Spinal cord (tissue), 10 donors: ENCODE data around the gene EIF5A. TPM values are rescaled to one million over a fixed set of nuclear protein-coding genes. Genes with fewer than 3 reads are reported as not detected.
A peak's percentile ranks its signal among the peaks of the same experiment; 100 is the strongest.

Experiments used
- DNase-seq, 6 donors: peaks; one replicate each; pipeline versions ENCODE4 v3.0.0 to v3.0.0-alpha.2; 2013 to 2015; ENCODE audit warnings: low spot score in 6 of 6, low read depth in 4 of 6
- H3K27ac ChIP-seq: one replicate; pipeline ENCODE4 v1.5.1; 2013; ENCODE audit warnings: low read depth, low read length, control low read depth
- H3K27me3 ChIP-seq: one replicate; pipeline ENCODE4 v1.6.1; 2013; ENCODE audit warnings: low read length; ENCODE audit not compliant: control insufficient read depth, insufficient read depth
- H3K36me3 ChIP-seq: one replicate; pipeline ENCODE4 v1.6.1; 2013; ENCODE audit warnings: low read length; ENCODE audit not compliant: control insufficient read depth, insufficient read depth
- H3K4me1 ChIP-seq: one replicate; pipeline ENCODE4 v1.6.1; 2013; ENCODE audit warnings: low read length; ENCODE audit not compliant: control insufficient read depth, insufficient read depth
- H3K4me3 ChIP-seq: one replicate; pipeline ENCODE4 v1.5.1; 2013; ENCODE audit warnings: low read depth, low read length, control low read depth
- H3K9me3 ChIP-seq: one replicate; pipeline ENCODE4 v1.6.1; 2013; ENCODE audit warnings: low read length; ENCODE audit not compliant: control insufficient read depth, insufficient read depth
- WGBS: methylation state at CpG from one replicate; pipeline ENCODE4 v1.1.5; 2013; ENCODE audit warnings: missing lambda C conversion rate; ENCODE audit not compliant: insufficient coverage; 5-methylcytosine and 5-hydroxymethylcytosine counted together
- polyA plus RNA-seq, 2 donors: library from polyadenylated mRNA; unstranded; fragments of 120-200 nt; gene quantifications; one replicate each; pipeline ENCODE4 v1.2.1, GENCODE V29; 2013; ENCODE audit not compliant: insufficient read length in 2 of 2
- total RNA-seq, 2 donors: library from RNA; depleted of rRNA in 1 of 2; stranded (reverse); fragments of 120-200 nt in 1 of 2; fragments of >200 nt in 1 of 2; gene quantifications; one replicate each; pipeline versions ENCODE4 v1.2.3 to v1.2.4, GENCODE V29; 2013 to 2014
- donor health status: healthy.

Gene EIF5A
- total and polyA plus RNA-seq, 4 donors, result 146 to 375 (median 284) TPM

DNA sequence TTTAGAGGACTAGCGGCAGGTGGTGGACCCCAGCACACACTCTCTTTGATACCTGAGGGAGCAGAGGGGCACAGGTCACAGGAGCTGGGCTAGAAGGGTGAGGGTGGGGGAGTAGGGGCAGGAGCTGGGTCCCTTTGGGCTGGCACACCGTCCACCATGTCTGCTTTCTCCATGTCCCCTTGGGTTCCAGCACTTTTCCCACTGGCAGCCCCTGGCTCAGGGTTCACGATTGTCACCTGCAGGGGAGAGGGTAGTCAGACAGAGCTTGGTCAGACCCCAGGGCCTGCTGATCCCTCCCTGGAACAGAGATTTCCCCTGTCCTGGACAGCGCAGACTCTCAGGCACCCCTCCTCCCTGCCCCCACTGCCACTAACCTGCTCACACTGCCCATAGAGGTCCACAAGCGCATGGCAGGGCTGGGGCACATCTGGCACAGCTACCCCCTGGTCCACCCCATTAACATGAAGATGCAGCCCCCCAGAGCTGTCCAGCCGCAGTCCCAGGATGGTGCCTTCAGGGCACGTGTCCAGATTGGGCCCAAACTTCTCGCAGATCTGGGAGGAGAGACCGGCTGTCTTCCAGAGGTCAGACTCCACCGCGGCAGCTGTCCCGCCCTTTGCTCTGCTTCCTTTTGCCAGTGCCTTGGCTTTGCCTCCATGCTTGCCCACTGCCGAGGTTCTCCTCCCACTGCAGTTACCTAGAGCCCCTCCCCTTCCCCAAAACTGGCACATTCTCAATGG lies 10.9 kb downstream of the EIF5A start:
- no peak for DNase-seq
- no peak overlapping the region for H3K4me3 ChIP-seq
- no peaks in the 10 kb centered on the region for H3K27me3 ChIP-seq
- 93% methylated on average over 13 of the region's 13 CpGs for WGBS
- H3K4me1 ChIP-seq, result peaks cover 25% of the 10 kb centered on the region
- H3K36me3 ChIP-seq, result peaks cover 86% of the 10 kb centered on the region
- no peak overlapping the region for H3K27ac ChIP-seq
- no peaks in the 10 kb centered on the region for H3K9me3 ChIP-seq

DNA sequence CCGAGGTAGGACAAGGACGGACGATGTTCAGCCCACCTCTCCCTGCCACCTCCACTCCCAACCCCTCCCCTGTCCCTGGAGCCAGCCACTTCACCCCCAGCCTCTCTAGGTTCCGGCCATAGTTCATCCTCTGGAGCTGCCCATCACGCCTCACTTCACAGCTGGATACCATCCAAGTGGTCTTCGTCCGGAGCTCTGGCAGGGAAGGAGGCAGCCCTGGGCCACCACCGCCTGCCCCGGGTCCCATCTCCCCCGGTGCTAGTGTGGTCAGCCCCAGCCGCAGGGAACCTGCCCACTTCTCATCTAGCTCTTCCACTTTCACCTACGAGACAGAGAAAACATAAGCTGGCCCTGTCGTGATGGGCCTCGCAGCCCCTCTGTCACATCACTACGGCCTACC lies 14.0 kb downstream of the EIF5A start:
- 93% methylated on average over 15 of the region's 15 CpGs for WGBS
- H3K9me3 ChIP-seq, result no peaks in the 10 kb centered on the region
- no peak overlapping the region for H3K4me3 ChIP-seq
- H3K27ac ChIP-seq, result no peak overlapping the region
- no peaks in the 10 kb centered on the region for H3K27me3 ChIP-seq
- no peaks in the 10 kb centered on the region for H3K4me1 ChIP-seq
- H3K36me3 ChIP-seq, result peaks cover 93% of the 10 kb centered on the region
- DNase-seq, result no peak

DNA sequence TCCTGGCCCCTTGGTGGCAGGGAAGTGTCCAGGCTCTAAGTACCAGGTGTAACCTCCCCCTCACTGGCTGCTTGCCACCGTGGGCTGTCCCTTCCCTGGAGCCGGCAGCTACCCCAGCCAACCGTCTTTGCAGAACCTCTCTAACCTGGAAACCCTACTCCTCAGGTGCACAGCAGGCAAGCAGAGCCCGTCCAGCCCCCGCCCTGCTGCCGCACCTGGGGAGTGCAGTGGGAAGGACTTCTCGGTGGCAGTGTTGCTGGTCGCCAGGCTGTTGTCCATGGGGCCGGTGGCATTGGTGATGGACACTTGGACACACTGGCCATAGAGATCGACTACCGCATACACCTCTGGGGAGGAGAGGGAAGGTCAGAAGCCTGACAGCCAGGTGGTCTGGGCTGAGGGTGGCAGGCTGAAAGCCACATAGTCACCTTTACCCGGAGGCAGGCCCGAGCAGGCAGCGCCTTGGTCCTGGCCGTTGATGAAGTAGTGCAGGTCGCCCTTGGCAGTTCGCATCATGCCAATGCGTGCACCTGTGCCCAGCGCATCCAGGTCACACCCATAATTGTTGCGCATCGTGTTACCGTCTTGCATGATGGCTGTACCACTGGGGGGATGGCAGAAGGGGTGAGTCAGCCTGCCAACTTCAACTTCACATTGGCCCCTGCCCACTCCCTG lies 15.2 kb downstream of the EIF5A start:
- Histone ChIP-seq H3K27me3 (no peaks in the 10 kb centered on the region), H3K4me3 (no peak overlapping the region), H3K9me3 (no peaks in the 10 kb centered on the region), H3K27ac (no peak overlapping the region), H3K4me1 (peaks cover 4% of the 10 kb centered on the region), H3K36me3 (peaks cover 95% of the 10 kb centered on the region)
- WGBS, result 96% methylated on average over 22 of the region's 22 CpGs
- no peak for DNase-seq

DNA sequence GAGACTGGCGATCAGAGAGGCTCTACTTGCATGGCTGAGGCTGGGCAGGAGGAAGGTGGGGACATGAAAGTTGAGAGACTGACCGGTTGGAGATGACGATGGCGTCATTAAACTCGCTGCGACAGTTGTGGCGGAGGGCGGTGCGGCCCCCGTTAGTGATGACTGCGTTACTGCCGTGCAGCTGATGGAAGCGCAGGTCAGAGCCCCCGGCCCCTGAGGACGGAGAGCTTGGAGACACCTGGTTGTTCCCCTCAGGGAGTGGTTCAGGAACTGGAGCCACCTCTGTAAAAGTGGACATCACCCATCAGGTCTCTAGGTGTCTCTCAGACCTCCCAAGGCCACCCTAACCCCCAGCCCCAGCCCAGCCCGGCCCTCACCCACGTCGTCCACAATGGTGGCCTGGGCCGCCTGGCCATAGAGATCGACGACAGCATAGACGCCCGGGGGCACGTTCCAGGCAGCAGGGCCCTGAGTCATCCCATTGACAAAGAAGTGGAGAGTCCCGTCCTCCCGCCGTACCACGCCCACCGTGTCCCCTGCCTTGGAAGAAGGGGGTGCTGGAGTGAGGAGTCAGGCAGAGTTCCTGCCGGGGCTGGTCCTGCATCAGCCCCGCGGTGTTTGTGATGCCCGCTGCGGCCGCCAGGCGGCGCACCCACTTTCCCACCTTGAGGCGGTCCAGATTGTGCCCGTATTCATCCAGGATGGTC lies 16.5 kb downstream of the EIF5A start:
- peaks cover 14% of the 10 kb centered on the region for H3K4me1 ChIP-seq
- H3K4me3 ChIP-seq, result no peak overlapping the region
- H3K27ac ChIP-seq, result no peak overlapping the region
- peaks cover 84% of the 10 kb centered on the region for H3K36me3 ChIP-seq
- 81% methylated on average over 29 of the region's 39 CpGs for WGBS
- no peaks in the 10 kb centered on the region for H3K27me3 ChIP-seq
- H3K9me3 ChIP-seq, result no peaks in the 10 kb centered on the region
- DNase-seq, result peak in 2 of 6 donors; percentile 38 to 50

DNA sequence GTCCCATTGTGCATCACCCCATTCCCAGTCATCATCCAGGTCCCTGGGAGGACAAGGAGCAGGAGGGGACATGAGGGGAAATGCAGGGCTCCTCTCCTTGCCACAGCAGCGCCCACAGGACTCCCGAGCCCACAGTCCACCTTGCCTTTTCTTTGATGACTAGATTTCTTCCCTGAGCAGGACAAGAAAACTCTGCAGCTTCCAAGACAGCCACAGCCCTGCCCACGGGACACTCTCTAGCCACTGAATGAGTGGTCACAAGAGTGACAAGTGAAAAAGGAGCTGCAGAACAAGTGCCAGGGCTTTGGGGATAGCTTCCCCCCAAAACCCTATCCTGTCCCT lies 17.0 kb downstream of the EIF5A start:
- H3K36me3 ChIP-seq, result peaks cover 82% of the 10 kb centered on the region
- no peak overlapping the region for H3K4me3 ChIP-seq
- peaks cover 14% of the 10 kb centered on the region for H3K4me1 ChIP-seq
- no peaks in the 10 kb centered on the region for H3K9me3 ChIP-seq
- 86% methylated on average over 3 of the region's 3 CpGs for WGBS
- no peak for DNase-seq
- H3K27me3 ChIP-seq, result no peaks in the 10 kb centered on the region
- H3K27ac ChIP-seq, result no peak overlapping the region

DNA sequence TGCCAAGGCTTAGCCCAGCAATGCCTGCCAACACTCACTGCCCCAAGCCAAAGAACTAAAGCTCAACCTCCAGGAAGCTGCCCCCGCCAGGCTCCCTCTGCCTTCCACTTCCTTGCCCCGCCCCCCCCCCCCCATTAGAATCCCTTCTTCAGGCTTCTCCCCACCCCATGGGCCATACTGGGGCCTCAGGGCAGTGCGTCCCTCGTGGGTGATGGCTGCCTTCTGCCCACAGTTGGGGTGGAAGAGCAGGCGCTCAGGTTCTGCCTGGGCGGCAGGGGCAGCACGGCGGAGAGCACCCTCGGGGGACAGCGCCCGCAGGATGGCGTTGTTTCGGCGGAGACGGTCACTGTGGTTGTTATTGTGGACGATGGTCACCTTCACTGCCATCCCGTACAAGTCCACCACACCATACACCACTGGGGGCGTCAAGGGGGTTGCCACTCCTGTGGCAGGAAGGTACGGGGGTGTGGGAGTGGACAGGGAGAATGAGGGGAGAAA lies 17.7 kb downstream of the EIF5A start:
- Histone ChIP-seq H3K4me3 (no peak overlapping the region), H3K27me3 (no peaks in the 10 kb centered on the region), H3K4me1 (peaks cover 19% of the 10 kb centered on the region), H3K36me3 (peaks cover 76% of the 10 kb centered on the region), H3K9me3 (no peaks in the 10 kb centered on the region), H3K27ac (no peak overlapping the region)
- 100% methylated on average over 3 of the region's 19 CpGs for WGBS
- DNase-seq, result no peak

DNA sequence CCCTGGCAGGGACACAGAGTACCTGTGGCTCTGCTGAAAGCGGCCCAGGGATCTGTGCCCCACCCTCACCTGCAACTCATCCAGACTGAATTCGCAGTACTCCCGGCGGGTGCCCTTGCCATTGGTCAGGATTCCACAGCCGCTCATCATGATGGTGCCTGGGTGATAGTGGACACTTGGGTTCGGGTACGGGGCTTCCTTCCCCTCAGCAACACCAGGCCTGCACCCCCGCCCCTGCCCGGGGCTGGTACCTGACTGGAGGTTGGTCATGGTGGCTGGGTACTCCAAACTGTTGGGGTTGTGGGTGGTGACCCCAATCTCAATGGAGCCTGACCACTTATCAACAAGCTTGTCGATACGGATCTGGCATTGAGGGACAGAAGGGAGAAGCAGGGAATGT lies 18.8 kb downstream of the EIF5A start:
- WGBS, result 90% methylated on average over 2 of the region's 11 CpGs
- Histone ChIP-seq H3K27me3 (no peaks in the 10 kb centered on the region), H3K4me1 (peaks cover 27% of the 10 kb centered on the region), H3K36me3 (peaks cover 65% of the 10 kb centered on the region), H3K27ac (no peak overlapping the region), H3K9me3 (no peaks in the 10 kb centered on the region), H3K4me3 (no peak overlapping the region)
- no peak for DNase-seq

DNA sequence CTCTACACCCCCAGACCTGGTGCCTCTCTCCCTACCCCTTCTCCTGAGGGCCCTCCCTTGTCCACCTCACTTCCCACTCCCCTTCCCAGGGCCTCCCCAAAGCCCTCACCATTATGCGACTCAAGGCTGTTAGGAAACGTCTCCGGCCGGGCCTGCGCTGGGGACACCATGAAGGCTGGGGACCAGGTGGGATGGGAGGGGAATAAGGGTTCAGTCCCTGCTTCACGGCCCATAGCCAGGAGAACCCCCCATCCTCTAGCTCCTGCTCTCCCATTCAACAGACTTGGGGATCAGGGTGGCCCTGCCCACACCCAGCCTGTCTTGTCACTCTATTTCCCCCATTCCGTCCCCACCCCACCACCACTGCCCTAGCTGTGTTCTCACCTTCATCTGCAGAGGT lies 19.6 kb downstream of the EIF5A start:
- Histone ChIP-seq H3K36me3 (peaks cover 56% of the 10 kb centered on the region), H3K9me3 (no peaks in the 10 kb centered on the region), H3K4me3 (no peak overlapping the region), H3K4me1 (peaks cover 27% of the 10 kb centered on the region), H3K27ac (no peak overlapping the region), H3K27me3 (no peaks in the 10 kb centered on the region)
- DNase-seq, result no peak
- WGBS, result no CpG with 5 or more reads among the region's 7 CpGs

DNA sequence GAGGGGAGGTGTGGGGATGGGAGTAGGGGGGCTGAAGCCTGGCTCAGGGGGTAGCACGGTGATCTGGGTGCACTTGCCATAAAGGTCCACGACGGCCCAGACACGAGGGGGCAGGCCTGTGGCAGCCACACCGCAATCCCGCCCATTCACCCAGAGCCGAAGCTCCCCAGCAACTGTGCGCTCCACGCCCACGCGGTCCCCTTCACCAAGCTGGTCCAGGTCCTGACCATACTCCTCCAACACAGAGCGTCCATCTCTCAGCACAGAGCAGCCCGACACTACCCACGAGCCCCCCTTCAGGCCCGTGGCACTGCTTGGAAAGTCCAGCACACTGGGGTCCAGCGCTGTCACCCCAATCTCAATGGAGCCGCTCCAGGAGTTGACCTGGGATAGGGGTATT lies 20.1 kb downstream of the EIF5A start:
- DNase-seq, result no peak
- Histone ChIP-seq H3K4me1 (peaks cover 27% of the 10 kb centered on the region), H3K27me3 (no peaks in the 10 kb centered on the region), H3K36me3 (peaks cover 52% of the 10 kb centered on the region), H3K4me3 (no peak overlapping the region), H3K9me3 (no peaks in the 10 kb centered on the region), H3K27ac (no peak overlapping the region)
- WGBS, result 91% methylated on average over 15 of the region's 17 CpGs
